HepG2 (cell line): ENCODE data around the gene TBCCD1. TPM values are rescaled to one million over a fixed set of nuclear protein-coding genes. Genes with fewer than 3 reads are reported as not detected.
A peak's percentile ranks its signal among the peaks of the same experiment; 100 is the strongest.

ENCODE experiments used
- ARNTL ChIP-seq: sonication (generic); formaldehyde crosslinking; IDR thresholded peaks from 2 replicates; pipeline ENCODE4 v1.4.0; 2020; ENCODE audit warnings: mild to moderate bottlenecking, missing genetic modification reagents
- ASH2L ChIP-seq: fragments of 300-600, 200-600 bp; sonication (generic); IDR thresholded peaks from 2 replicates; pipeline ENCODE4 v1.7.0; 2017; ENCODE audit warnings: low read depth, mild to moderate bottlenecking, moderate library complexity, mixed read lengths, low read length; ENCODE audit not compliant: insufficient read length
- ETV6 ChIP-seq: sonication (generic); formaldehyde crosslinking; conservative IDR thresholded peaks from 2 replicates; pipeline ENCODE4 v1.4.0; 2020; ENCODE audit warnings: missing genetic modification reagents
- MEIS1 ChIP-seq: sonication (generic); formaldehyde crosslinking; IDR thresholded peaks from 2 replicates; pipeline ENCODE4 v1.9.0; 2021; ENCODE audit warnings: mild to moderate bottlenecking, missing genetic modification reagents, moderate library complexity, borderline replicate concordance
- MTA3 ChIP-seq: sonication (generic); formaldehyde crosslinking; IDR thresholded peaks from 2 replicates; pipeline ENCODE4 v1.4.0; 2020; ENCODE audit warnings: missing genetic modification reagents
- NFRKB ChIP-seq: fragments of 450-650 bp; IDR thresholded peaks from 2 replicates; pipeline ENCODE4 v1.6.1; 2017
- PHF20 ChIP-seq: sonication (generic); formaldehyde crosslinking; IDR thresholded peaks from 2 replicates; pipeline ENCODE4 v1.5.0; 2020; ENCODE audit warnings: mild to moderate bottlenecking, missing genetic modification reagents
- RAD51 ChIP-seq: fragments of 450-650 bp; IDR thresholded peaks from 2 replicates; pipeline ENCODE4 v1.6.1; 2016; ENCODE audit warnings: borderline replicate concordance
- REXO4 ChIP-seq: sonication (generic); formaldehyde crosslinking; IDR thresholded peaks from 2 replicates; pipeline ENCODE4 v1.8.0; 2022; ENCODE audit warnings: missing genetic modification reagents, mild to moderate bottlenecking, borderline replicate concordance
- SIN3A ChIP-seq: IDR thresholded peaks from 2 replicates; pipeline ENCODE4 v1.6.1; 2011; ENCODE audit warnings: low read depth, mild to moderate bottlenecking, control low read depth, low read length, borderline replicate concordance
- TCF12 ChIP-seq, 2 experiments: fragments of 450-650 bp in 1 of 2; sonication (generic) in 1 of 2; formaldehyde crosslinking in 1 of 2; IDR thresholded peaks; 2 replicates each; pipeline versions ENCODE4 v1.6.1 to v1.8.0; 2017 to 2022; ENCODE audit warnings: antibody characterized with exemption in 1 of 2, mild to moderate bottlenecking in 1 of 2, missing genetic modification reagents in 1 of 2, moderate library complexity in 1 of 2
- TEAD3 ChIP-seq: optimal IDR thresholded peaks from 2 replicates; pipeline ENCODE3; 2016; ENCODE audit warnings: borderline replicate concordance
- ZBTB8A ChIP-seq: sonication (generic); formaldehyde crosslinking; IDR thresholded peaks from 2 replicates; pipeline ENCODE4 v1.4.0; 2020; ENCODE audit warnings: mild to moderate bottlenecking, low read depth, missing genetic modification reagents, borderline replicate concordance
- ZFY ChIP-seq: sonication (generic); formaldehyde crosslinking; IDR thresholded peaks from 2 replicates; pipeline ENCODE4 v1.4.0; 2020; ENCODE audit warnings: missing genetic modification reagents
- ZKSCAN1 ChIP-seq: fragments of 150-350 bp; IDR thresholded peaks from 2 replicates; pipeline ENCODE4 v1.6.1; 2014; ENCODE audit warnings: low read length
- ZNF138 ChIP-seq: sonication (generic); formaldehyde crosslinking; IDR thresholded peaks from 2 replicates; pipeline ENCODE4 v1.5.0; 2020; ENCODE audit warnings: mild to moderate bottlenecking, low read depth, missing genetic modification reagents
- ZNF256 ChIP-seq: sonication (generic); formaldehyde crosslinking; conservative IDR thresholded peaks from 2 replicates; pipeline ENCODE4 v1.4.0; 2020; ENCODE audit warnings: missing genetic modification reagents
- ZNF263 ChIP-seq: sonication (generic); formaldehyde crosslinking; IDR thresholded peaks from 2 replicates; pipeline ENCODE4 v1.4.0; 2020; ENCODE audit warnings: missing genetic modification reagents
- ZNF543 ChIP-seq: sonication (generic); formaldehyde crosslinking; IDR thresholded peaks from 2 replicates; pipeline ENCODE4 v1.4.0; 2020; ENCODE audit warnings: mild to moderate bottlenecking, missing genetic modification reagents
- ZNF577 ChIP-seq: sonication (generic); formaldehyde crosslinking; IDR thresholded peaks from 2 replicates; pipeline ENCODE4 v1.4.0; 2020; ENCODE audit warnings: mild to moderate bottlenecking, low read depth, missing genetic modification reagents, borderline replicate concordance
- ZNF607 ChIP-seq: sonication (generic); formaldehyde crosslinking; IDR thresholded peaks from 2 replicates; pipeline ENCODE4 v1.5.1; 2020; ENCODE audit warnings: missing genetic modification reagents, mild to moderate bottlenecking, borderline replicate concordance
- ZNF773 ChIP-seq: sonication (generic); formaldehyde crosslinking; IDR thresholded peaks from 2 replicates; pipeline ENCODE4 v1.4.0; 2020; ENCODE audit warnings: missing genetic modification reagents, borderline replicate concordance
- ZNF879 ChIP-seq: sonication (generic); formaldehyde crosslinking; IDR thresholded peaks from 2 replicates; pipeline ENCODE4 v1.8.1; 2023; ENCODE audit warnings: missing genetic modification reagents
- polyA plus RNA-seq, 8 experiments: library from polyadenylated mRNA; depleted of rRNA in 3 of 8; stranded (reverse) in 7 of 8; unstranded in 1 of 8; fragments of >200 nt; fragmentation: Illumina TruSeq in 4 of 8; extraction: Trizol in 4 of 8; gene quantifications; 2 replicates each; pipeline versions ENCODE4 v1.2.1 to v1.2.3, GENCODE V29; 2011 to 2016; ENCODE audit warnings: low read depth in 4 of 8, missing spikeins in 1 of 8, mixed read lengths in 1 of 8; ENCODE audit not compliant: insufficient read depth in 1 of 8
- total RNA-seq, 5 experiments: library from RNA; depleted of rRNA; stranded (reverse); fragments of >200 nt; fragmentation: Illumina TruSeq; extraction: Trizol; gene quantifications; 2 replicates each; pipeline ENCODE4 v1.2.3, GENCODE V29; 2016; ENCODE audit warnings: low read depth in 1 of 5
- TF ChIP-seq, protein P1 (sequence below): sonication (generic); formaldehyde crosslinking; conservative IDR thresholded peaks from 2 replicates; pipeline ENCODE4 v1.8.0; 2022; ENCODE audit warnings: low read depth, missing genetic modification reagents
- TF ChIP-seq, protein P2 (sequence below): sonication (generic); formaldehyde crosslinking; IDR thresholded peaks from 2 replicates; pipeline ENCODE4 v1.4.0; 2020; ENCODE audit warnings: missing genetic modification reagents
- TF ChIP-seq, protein P3 (sequence below): sonication (generic); formaldehyde crosslinking; IDR thresholded peaks from 2 replicates; pipeline ENCODE4 v1.4.0; 2020; ENCODE audit warnings: missing genetic modification reagents, borderline replicate concordance

TBCCD1 gene
- total and polyA plus RNA-seq, 2 of the 13 experiments (the other 11 are each of a cell fraction or from before 2014, with no cell fraction given) = 13.6 to 16.2 TPM

DNA sequence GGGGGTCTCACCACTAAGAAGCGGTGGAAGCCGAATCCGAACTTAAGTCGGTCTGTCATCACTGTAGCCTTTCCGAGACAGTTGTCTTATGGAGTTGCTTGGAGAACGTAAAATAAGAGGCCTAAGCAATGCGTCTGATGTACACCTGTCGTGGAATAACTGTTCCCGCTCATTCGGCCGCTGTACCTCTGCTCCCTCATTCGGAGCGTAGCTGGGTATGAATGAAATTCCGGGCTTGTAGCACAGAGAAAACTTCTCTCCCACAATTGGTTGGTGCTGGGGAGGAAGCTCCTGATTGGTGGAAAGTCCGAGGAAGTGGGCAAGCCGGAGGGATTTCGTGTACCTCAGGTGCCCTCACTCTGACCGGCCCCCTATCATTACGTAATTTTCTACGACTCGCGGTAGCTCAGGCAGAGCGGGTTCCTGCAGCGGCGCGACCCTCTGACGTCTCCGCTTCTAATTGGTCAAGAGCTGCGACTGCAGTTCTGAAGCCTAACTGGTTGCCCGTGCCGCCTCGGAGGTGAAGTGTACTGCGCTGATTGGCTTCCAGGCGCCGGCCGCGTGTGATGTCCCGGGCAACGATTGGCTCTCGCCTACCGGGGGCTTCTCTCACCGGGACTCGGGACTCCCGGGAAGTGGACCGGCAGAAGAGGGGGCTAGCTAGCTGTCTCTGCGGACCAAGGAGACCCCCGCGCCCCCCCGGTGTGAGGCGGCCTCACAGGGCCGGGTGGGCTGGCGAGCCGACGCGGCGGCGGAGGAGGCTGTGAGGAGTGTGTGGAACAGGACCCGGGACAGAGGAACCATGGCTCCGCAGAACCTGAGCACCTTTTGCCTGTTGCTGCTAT lies 3.2 kb upstream of the TBCCD1 start, which contains the start of gene DNAJB11 (continued):
- TF ChIP-seq ZNF577 (CRISPR knock-in tag) = no peak
- TF ChIP-seq, protein P1, sequence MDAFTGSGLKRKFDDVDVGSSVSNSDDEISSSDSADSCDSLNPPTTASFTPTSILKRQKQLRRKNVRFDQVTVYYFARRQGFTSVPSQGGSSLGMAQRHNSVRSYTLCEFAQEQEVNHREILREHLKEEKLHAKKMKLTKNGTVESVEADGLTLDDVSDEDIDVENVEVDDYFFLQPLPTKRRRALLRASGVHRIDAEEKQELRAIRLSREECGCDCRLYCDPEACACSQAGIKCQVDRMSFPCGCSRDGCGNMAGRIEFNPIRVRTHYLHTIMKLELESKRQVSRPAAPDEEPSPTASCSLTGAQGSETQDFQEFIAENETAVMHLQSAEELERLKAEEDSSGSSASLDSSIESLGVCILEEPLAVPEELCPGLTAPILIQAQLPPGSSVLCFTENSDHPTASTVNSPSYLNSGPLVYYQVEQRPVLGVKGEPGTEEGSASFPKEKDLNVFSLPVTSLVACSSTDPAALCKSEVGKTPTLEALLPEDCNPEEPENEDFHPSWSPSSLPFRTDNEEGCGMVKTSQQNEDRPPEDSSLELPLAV (CRISPR knock-in tag) = no peak
- 0 out of 2 replicates have a peak, but pooled peaks have one; percentile 30 for TF ChIP-seq ZNF543
- no peak for TF ChIP-seq ARNTL (CRISPR knock-in tag)
- TF ChIP-seq MTA3 (CRISPR knock-in tag) = no peak
- TF ChIP-seq ZNF773 (CRISPR knock-in tag) = no peak
- peak; percentile 93 for TF ChIP-seq TEAD3
- TF ChIP-seq, protein P2, sequence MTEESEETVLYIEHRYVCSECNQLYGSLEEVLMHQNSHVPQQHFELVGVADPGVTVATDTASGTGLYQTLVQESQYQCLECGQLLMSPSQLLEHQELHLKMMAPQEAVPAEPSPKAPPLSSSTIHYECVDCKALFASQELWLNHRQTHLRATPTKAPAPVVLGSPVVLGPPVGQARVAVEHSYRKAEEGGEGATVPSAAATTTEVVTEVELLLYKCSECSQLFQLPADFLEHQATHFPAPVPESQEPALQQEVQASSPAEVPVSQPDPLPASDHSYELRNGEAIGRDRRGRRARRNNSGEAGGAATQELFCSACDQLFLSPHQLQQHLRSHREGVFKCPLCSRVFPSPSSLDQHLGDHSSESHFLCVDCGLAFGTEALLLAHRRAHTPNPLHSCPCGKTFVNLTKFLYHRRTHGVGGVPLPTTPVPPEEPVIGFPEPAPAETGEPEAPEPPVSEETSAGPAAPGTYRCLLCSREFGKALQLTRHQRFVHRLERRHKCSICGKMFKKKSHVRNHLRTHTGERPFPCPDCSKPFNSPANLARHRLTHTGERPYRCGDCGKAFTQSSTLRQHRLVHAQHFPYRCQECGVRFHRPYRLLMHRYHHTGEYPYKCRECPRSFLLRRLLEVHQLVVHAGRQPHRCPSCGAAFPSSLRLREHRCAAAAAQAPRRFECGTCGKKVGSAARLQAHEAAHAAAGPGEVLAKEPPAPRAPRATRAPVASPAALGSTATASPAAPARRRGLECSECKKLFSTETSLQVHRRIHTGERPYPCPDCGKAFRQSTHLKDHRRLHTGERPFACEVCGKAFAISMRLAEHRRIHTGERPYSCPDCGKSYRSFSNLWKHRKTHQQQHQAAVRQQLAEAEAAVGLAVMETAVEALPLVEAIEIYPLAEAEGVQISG (CRISPR knock-in tag) = peak; percentile 98
- TF ChIP-seq ETV6 (CRISPR knock-in tag) = 0 out of 2 replicates have a peak, but pooled peaks have one; percentile 8
- no peak for TF ChIP-seq REXO4 (CRISPR knock-in tag)
- no peak for TF ChIP-seq NFRKB
- peak; percentile 94 for TF ChIP-seq PHF20 (CRISPR knock-in tag)
- no peak for TF ChIP-seq RAD51
- TF ChIP-seq ZNF607 (CRISPR knock-in tag) = no peak
- TF ChIP-seq ZFY (CRISPR knock-in tag) = peak; percentile 48
- TF ChIP-seq SIN3A = peak; percentile 98
- 0 out of 2 replicates have a peak, but pooled peaks have one; percentile 25 for TF ChIP-seq MEIS1 (CRISPR knock-in tag)
- TF ChIP-seq ZKSCAN1 = no peak
- TF ChIP-seq ZNF263 (CRISPR knock-in tag) = no peak
- TF ChIP-seq ZNF879 = no peak
- peak; percentile 90 for TF ChIP-seq ASH2L
- 0 out of 2 replicates have a peak, but pooled peaks have one; percentile 49 for TF ChIP-seq ZNF256
- TF ChIP-seq ZNF138 (CRISPR knock-in tag) = no peak
- TF ChIP-seq, protein P3, sequence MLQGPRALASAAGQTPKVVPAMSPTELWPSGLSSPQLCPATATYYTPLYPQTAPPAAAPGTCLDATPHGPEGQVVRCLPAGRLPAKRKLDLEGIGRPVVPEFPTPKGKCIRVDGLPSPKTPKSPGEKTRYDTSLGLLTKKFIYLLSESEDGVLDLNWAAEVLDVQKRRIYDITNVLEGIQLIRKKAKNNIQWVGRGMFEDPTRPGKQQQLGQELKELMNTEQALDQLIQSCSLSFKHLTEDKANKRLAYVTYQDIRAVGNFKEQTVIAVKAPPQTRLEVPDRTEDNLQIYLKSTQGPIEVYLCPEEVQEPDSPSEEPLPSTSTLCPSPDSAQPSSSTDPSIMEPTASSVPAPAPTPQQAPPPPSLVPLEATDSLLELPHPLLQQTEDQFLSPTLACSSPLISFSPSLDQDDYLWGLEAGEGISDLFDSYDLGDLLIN (CRISPR knock-in tag) = no peak
- TF ChIP-seq ZBTB8A (CRISPR knock-in tag) = no peak
- TF ChIP-seq TCF12 (IDR thresholded peaks at IDR 0.05) = no peak
- TF ChIP-seq TCF12 (CRISPR knock-in tag; IDR thresholded peaks at IDR 0.05) = no peak
